ENCODE measurements around the gene FNIP1. TPM values are rescaled to one million over a fixed set of nuclear protein-coding genes. Genes with fewer than 3 reads are reported as not detected.
"Not testable (repeated sequence)": the region's sequence is repeated elsewhere in the genome, so short reads cannot be mapped to it uniquely, and the experiment has no call there.

Gene FNIP1
- total RNA-seq, 1 donor = 77.5 TPM

GRCh38 chr5:131634996-131635683, 161.7 kb downstream of the FNIP1 start, which contains the start of gene RAPGEF6:
Gene RAPGEF6 (minus strand): TSS chr5:131635229. CDS start chr5:131635030, 199 bp downstream.
- peak within 1 kb of the TSS; percentile 90 for H3K4me3 ChIP-seq (ENCODE audit: low read length)
- H3K27me3 ChIP-seq (ENCODE audit: insufficient read depth, low read length) = no peaks in the 10 kb centered on the region
- H3K4me1 ChIP-seq (ENCODE audit: insufficient read depth, low read length) = peaks cover 52% of the 10 kb centered on the region

DNA sequence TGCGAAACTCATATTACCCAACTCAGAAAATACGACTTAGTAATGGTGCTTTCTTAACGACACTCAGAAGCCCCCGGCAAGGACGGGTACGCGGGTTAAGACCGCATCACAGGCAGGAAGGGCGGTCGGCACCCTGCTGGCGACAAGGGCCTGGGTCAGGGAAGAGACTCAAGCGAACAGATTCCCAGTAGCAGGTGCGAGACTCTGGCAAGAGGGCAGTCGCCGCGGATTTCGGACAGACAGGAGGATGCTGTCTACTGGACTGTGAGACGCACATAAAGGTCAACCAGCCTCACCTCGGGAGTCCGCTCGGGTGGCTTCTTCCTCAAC, 162.2 kb downstream of the FNIP1 start:
- H3K4me3 ChIP-seq (ENCODE audit: low read length) = peak overlapping the region; percentile 90
- no peaks in the 10 kb centered on the region for H3K9me3 ChIP-seq (ENCODE audit: low read depth, low read length)
- peaks cover 50% of the 10 kb centered on the region for H3K4me1 ChIP-seq (ENCODE audit: insufficient read depth, low read length)
- no peaks in the 10 kb centered on the region for H3K27me3 ChIP-seq (ENCODE audit: insufficient read depth, low read length)

More at GRCh38 chr5:131634996-131635683, 161.7 kb downstream of the FNIP1 start, which contains the start of gene RAPGEF6:
- H3K9me3 ChIP-seq (ENCODE audit: low read depth, low read length) = no peaks in the 10 kb centered on the region

DNA sequence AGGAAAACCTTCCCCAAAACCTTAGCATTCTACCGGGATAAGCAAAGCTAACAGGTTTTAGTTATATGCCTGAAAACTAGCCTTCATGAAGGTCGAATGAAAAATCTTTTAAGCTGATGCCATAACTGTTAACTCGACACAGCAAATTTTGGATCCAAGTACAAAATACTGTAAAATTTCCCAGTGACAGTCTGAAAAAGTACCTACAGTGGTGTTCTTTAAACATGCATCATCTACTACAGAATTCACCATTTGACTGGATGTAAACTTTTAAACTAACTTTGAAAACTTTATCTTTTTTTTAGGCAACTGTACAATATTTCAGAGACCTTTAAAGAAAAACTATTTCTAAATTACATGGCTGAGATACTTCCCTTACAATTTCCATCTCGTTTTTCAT, 162.6 kb downstream of the FNIP1 start:
- Histone ChIP-seq H3K27me3 (ENCODE audit: insufficient read depth, low read length) (no peaks in the 10 kb centered on the region), H3K4me3 (ENCODE audit: low read length) (peak overlapping the region; percentile 90), H3K9me3 (ENCODE audit: low read depth, low read length) (no peaks in the 10 kb centered on the region), H3K4me1 (ENCODE audit: insufficient read depth, low read length) (peaks cover 53% of the 10 kb centered on the region)

- peaks cover 53% of the 10 kb centered on the region for H3K4me1 ChIP-seq (ENCODE audit: insufficient read depth, low read length)
These were observed 163.0 kb downstream of the FNIP1 start for GRCh38 chr5:131633830-131634229.

GRCh38 chr5:131630963-131631350, 165.9 kb downstream of the FNIP1 start:
- Histone ChIP-seq H3K4me1 (ENCODE audit: insufficient read depth, low read length) (peaks cover 40% of the 10 kb centered on the region), H3K27me3 (ENCODE audit: insufficient read depth, low read length) (no peaks in the 10 kb centered on the region), H3K4me3 (ENCODE audit: low read length) (no peak overlapping the region)

More at GRCh38 chr5:131633830-131634229, 163.0 kb downstream of the FNIP1 start:
- peak overlapping the region; percentile 90 for H3K4me3 ChIP-seq (ENCODE audit: low read length)
- no peaks in the 10 kb centered on the region for H3K27me3 ChIP-seq (ENCODE audit: insufficient read depth, low read length)
- no peaks in the 10 kb centered on the region for H3K9me3 ChIP-seq (ENCODE audit: low read depth, low read length)

GRCh38 chr5:131630208-131630962, 166.4 kb downstream of the FNIP1 start:
- H3K4me1 ChIP-seq (ENCODE audit: insufficient read depth, low read length) = peaks cover 39% of the 10 kb centered on the region

More at GRCh38 chr5:131630963-131631350, 165.9 kb downstream of the FNIP1 start:
- no peaks in the 10 kb centered on the region for H3K9me3 ChIP-seq (ENCODE audit: low read depth, low read length)

GRCh38 chr5:131628990-131629389, 167.8 kb downstream of the FNIP1 start:
- Histone ChIP-seq H3K27me3 (ENCODE audit: insufficient read depth, low read length) (no peaks in the 10 kb centered on the region), H3K9me3 (ENCODE audit: low read depth, low read length) (no peaks in the 10 kb centered on the region), H3K4me3 (ENCODE audit: low read length) (no peak overlapping the region), H3K4me1 (ENCODE audit: insufficient read depth, low read length) (peaks cover 39% of the 10 kb centered on the region)

More at GRCh38 chr5:131630208-131630962, 166.4 kb downstream of the FNIP1 start:
- Histone ChIP-seq H3K27me3 (ENCODE audit: insufficient read depth, low read length) (no peaks in the 10 kb centered on the region), H3K4me3 (ENCODE audit: low read length) (no peak overlapping the region), H3K9me3 (ENCODE audit: low read depth, low read length) (no peaks in the 10 kb centered on the region)

DNA sequence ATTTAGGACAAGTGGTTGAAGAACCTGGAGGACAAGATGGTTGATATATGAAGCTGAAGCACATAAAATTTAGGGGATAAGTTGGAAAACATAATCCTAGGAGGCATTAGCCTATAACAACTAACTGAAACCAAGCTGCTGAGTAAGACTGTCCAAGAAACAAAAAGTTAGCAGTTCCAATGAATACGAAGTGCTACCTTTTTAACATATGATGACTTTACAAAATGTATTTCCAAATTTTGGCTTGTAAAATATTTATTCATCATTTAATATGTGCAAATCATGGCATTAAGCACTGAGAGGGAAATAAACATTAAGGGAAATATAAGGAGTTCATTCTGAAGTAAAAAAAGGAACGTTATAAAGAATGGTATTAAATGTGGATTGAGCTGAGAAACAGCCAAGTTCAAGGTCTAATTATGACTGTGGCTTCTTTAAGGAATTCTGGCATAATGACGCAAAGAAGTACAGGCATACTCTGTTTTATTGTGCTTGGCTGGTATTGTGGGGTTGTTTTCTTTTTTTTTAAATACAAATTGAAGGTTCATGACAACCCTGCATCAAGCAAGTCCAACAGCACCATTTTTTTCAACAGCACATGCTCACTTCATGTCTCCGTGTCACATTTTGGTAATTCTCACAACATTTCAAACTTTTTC, 169.5 kb downstream of the FNIP1 start:
- Histone ChIP-seq H3K9me3 (ENCODE audit: low read depth, low read length) (no peaks in the 10 kb centered on the region), H3K4me1 (ENCODE audit: insufficient read depth, low read length) (peaks cover 26% of the 10 kb centered on the region), H3K4me3 (ENCODE audit: low read length) (no peak overlapping the region), H3K27me3 (ENCODE audit: insufficient read depth, low read length) (no peaks in the 10 kb centered on the region)

- Histone ChIP-seq H3K4me3 (ENCODE audit: low read length) (no peak overlapping the region), H3K27me3 (ENCODE audit: insufficient read depth, low read length) (no peaks in the 10 kb centered on the region), H3K4me1 (ENCODE audit: insufficient read depth, low read length) (peaks cover 15% of the 10 kb centered on the region), H3K9me3 (ENCODE audit: low read depth, low read length) (no peaks in the 10 kb centered on the region)
These were observed 174.2 kb downstream of the FNIP1 start for GRCh38 chr5:131622633-131623032.

DNA sequence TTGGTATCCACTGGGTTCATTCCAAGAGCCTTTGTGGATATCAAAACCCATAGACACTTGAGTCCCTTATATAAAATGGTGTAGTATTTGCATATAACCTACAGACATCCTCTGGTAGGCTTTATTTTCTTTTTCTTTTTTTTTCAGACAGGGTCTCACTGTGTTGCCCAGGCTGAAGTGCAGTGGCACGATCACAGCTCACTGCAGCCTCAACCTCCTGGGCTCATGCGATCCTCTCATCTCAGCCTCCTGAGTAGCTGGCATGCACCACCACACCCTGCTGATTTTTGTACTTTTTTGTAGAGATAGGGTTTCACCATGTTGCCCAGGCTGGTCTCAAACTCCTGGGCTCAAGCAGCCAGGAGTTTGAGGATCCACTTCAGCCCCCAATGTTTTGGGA, 175.7 kb downstream of the FNIP1 start:
- not testable (repeated sequence) for H3K4me3 ChIP-seq (ENCODE audit: low read length); H3K9me3 ChIP-seq (ENCODE audit: low read depth, low read length); H3K27me3 ChIP-seq (ENCODE audit: insufficient read depth, low read length)
- peaks cover 23% of the 10 kb centered on the region for H3K4me1 ChIP-seq (ENCODE audit: insufficient read depth, low read length)

- H3K4me1 ChIP-seq (ENCODE audit: insufficient read depth, low read length) = peaks cover 30% of the 10 kb centered on the region
- no peak overlapping the region for H3K4me3 ChIP-seq (ENCODE audit: low read length)
- no peaks in the 10 kb centered on the region for H3K9me3 ChIP-seq (ENCODE audit: low read depth, low read length)
- no peaks in the 10 kb centered on the region for H3K27me3 ChIP-seq (ENCODE audit: insufficient read depth, low read length)
These were observed 177.7 kb downstream of the FNIP1 start for GRCh38 chr5:131619102-131619501.

DNA sequence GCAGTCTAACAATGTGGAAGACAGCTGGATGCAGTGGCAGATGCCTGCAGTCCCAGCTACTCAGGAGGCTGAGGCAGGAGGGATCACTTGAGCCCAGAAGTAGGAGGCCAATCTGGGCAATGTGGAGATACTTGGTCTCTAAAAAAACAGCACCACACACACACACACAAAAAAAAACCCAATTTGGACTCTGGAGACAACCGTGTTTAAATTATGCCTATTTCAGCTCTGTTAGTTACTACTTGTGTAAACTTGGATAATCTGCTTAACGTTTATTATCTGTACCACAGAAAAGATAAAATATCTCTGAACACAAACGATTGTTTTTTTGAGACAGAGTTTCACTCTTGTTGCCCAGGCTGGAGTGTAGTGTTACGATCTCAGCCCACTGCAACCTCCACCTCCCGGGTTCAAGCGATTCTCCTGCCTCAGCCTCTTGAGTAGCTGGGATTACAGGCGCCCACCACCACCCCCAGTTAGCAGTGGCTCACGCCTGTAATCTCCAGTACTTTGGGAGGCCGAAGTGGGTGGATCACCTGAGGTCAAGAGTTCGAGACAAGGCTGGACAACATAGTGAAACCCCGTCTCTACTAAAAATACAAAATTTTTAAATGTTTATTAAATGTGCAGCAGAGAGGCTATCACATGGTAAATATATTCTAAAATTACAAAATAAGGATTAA, 179.5 kb downstream of the FNIP1 start:
- H3K4me3 ChIP-seq (ENCODE audit: low read length) = no peak overlapping the region
- no peaks in the 10 kb centered on the region for H3K27me3 ChIP-seq (ENCODE audit: insufficient read depth, low read length)
- no peaks in the 10 kb centered on the region for H3K9me3 ChIP-seq (ENCODE audit: low read depth, low read length)
- H3K4me1 ChIP-seq (ENCODE audit: insufficient read depth, low read length) = peaks cover 30% of the 10 kb centered on the region

- Histone ChIP-seq H3K4me3 (ENCODE audit: low read length) (no peak overlapping the region), H3K4me1 (ENCODE audit: insufficient read depth, low read length) (peaks cover 30% of the 10 kb centered on the region), H3K27me3 (ENCODE audit: insufficient read depth, low read length) (no peaks in the 10 kb centered on the region), H3K9me3 (ENCODE audit: low read depth, low read length) (no peaks in the 10 kb centered on the region)
These were observed 180.9 kb downstream of the FNIP1 start for GRCh38 chr5:131615957-131616356.

- peaks cover 26% of the 10 kb centered on the region for H3K4me1 ChIP-seq (ENCODE audit: insufficient read depth, low read length)
- no peaks in the 10 kb centered on the region for H3K27me3 ChIP-seq (ENCODE audit: insufficient read depth, low read length)
- H3K9me3 ChIP-seq (ENCODE audit: low read depth, low read length) = no peaks in the 10 kb centered on the region
- H3K4me3 ChIP-seq (ENCODE audit: low read length) = no peak overlapping the region
These were observed 183.4 kb downstream of the FNIP1 start for GRCh38 chr5:131613423-131613822.

GRCh38 chr5:131611064-131611381, 185.8 kb downstream of the FNIP1 start:
- Histone ChIP-seq H3K9me3 (ENCODE audit: low read depth, low read length) (no peaks in the 10 kb centered on the region), H3K4me3 (ENCODE audit: low read length) (no peak overlapping the region), H3K4me1 (ENCODE audit: insufficient read depth, low read length) (peaks cover 21% of the 10 kb centered on the region), H3K27me3 (ENCODE audit: insufficient read depth, low read length) (no peaks in the 10 kb centered on the region)
